GM18858 (cell line): ENCODE measurements around the gene STARD13.

Experiments used
- ATAC-seq: cut with Tn5 transposase; IDR thresholded peaks from one replicate; pipeline ENCODE4 v1.9.1; 2021; ENCODE audit not compliant: unreplicated experiment

Gene STARD13

GRCh38 chr13:33069365-33069764, 216.2 kb downstream of the STARD13 start:
- ATAC-seq = no peak

GRCh38 chr13:33066329-33066728, 219.2 kb downstream of the STARD13 start:
- no peak for ATAC-seq

GRCh38 chr13:33060815-33061214, 224.7 kb downstream of the STARD13 start:
- ATAC-seq = no peak

GRCh38 chr13:33058776-33059327, 226.7 kb downstream of the STARD13 start:
- no peak for ATAC-seq

- ATAC-seq = no peak
These were observed 228.4 kb downstream of the STARD13 start for GRCh38 chr13:33057019-33057780.

- no peak for ATAC-seq
These were observed 232.0 kb downstream of the STARD13 start for GRCh38 chr13:33053397-33054066.
